Measurements from ENCODE around the gene NAPSA.

DNA sequence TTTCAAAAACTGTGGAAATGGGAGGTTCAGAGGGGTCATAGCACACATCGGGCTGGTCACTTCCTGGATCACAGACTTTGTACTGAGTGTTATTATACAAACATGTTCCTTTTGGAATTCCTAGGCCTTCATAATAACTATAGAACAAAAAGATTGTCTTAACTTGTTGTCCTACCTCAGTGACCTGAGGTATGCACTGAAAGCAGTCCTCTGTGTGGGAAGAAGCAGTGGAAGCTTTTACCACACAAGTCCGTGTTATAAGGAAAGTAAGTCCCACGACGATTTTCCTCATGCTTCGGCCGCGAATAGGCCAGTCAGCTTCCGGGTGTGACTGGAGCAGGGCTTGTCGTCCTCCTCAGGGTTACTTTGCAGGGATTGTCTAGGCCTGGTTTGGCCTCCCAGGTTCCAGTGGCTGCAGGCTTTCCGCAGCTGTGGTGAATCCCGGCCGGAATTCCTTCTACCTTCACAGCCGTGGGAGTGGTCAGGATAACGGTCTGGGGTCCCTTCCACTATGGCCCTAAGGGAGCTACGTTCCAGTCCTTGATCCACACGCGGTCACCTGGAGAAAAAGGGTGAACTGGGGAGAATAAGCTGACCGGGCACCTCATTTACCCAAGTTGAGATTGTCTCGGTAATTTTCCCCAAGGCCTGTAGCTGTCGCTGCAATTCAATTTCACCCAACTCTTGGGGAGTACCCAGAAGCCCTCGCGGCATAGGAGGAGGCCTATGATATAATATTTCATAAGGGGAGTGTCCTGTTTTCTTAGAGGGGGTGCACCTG is 16.0 kb downstream of the NAPSA start:
- TF ChIP-seq, protein P1, sequence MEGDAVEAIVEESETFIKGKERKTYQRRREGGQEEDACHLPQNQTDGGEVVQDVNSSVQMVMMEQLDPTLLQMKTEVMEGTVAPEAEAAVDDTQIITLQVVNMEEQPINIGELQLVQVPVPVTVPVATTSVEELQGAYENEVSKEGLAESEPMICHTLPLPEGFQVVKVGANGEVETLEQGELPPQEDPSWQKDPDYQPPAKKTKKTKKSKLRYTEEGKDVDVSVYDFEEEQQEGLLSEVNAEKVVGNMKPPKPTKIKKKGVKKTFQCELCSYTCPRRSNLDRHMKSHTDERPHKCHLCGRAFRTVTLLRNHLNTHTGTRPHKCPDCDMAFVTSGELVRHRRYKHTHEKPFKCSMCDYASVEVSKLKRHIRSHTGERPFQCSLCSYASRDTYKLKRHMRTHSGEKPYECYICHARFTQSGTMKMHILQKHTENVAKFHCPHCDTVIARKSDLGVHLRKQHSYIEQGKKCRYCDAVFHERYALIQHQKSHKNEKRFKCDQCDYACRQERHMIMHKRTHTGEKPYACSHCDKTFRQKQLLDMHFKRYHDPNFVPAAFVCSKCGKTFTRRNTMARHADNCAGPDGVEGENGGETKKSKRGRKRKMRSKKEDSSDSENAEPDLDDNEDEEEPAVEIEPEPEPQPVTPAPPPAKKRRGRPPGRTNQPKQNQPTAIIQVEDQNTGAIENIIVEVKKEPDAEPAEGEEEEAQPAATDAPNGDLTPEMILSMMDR (conservative IDR thresholded peaks at IDR 0.05 in 1 of 2, IDR thresholded peaks at IDR 0.05 in 1 of 2; ENCODE audit: low read depth in 1 of 2, low read length in 2 of 2): no peak
- no peak for TF ChIP-seq EZH2 (IDR thresholded peaks at IDR 0.05; ENCODE audit: low read length, missing control alignments)

Measured in fibroblast of lung (primary cell).